IMR-90 (cell line): ENCODE measurements around the gene CABP4.

Experiments
- BHLHE40 ChIP-seq: fragments of 150-350 bp; IDR thresholded peaks from 2 replicates; pipeline ENCODE4 v1.6.1; 2016; ENCODE audit warnings: mild to moderate bottlenecking, low read depth, low read length
- CEBPB ChIP-seq: IDR thresholded peaks from 2 replicates; pipeline ENCODE4 v1.6.1; 2012; ENCODE audit warnings: low read depth, low read length, improper control_type of control experiment
- FOS ChIP-seq: fragments of 150-350 bp; IDR thresholded peaks from 2 replicates; pipeline ENCODE4 v1.6.1; 2016; ENCODE audit warnings: low read depth, low read length
- MAZ ChIP-seq: IDR thresholded peaks from 2 replicates; pipeline ENCODE4 v1.6.1; 2012; ENCODE audit warnings: low read depth, mild to moderate bottlenecking, low read length, improper control_type of control experiment, moderate library complexity, borderline replicate concordance
- NFE2L2 ChIP-seq: fragments of 150-350 bp; IDR thresholded peaks from 2 replicates; pipeline ENCODE4 v1.6.1; 2016; ENCODE audit warnings: low read depth, mild to moderate bottlenecking, low read length
- POLR2A ChIP-seq: IDR thresholded peaks from 2 replicates; pipeline ENCODE4 v1.6.1; 2012; ENCODE audit warnings: mild to moderate bottlenecking, low read depth, low read length
- RAD21 ChIP-seq: IDR thresholded peaks from 2 replicates; pipeline ENCODE4 v1.6.1; 2012; ENCODE audit warnings: low read length, improper control_type of control experiment
- RFX5 ChIP-seq: IDR thresholded peaks from 2 replicates; pipeline ENCODE4 v1.8.0; 2012; ENCODE audit warnings: low read depth, mild to moderate bottlenecking, low read length, moderate library complexity
- SMC3 ChIP-seq: fragments of 150-350 bp; IDR thresholded peaks from 2 replicates; pipeline ENCODE4 v1.6.1; 2016; ENCODE audit warnings: low read depth, mild to moderate bottlenecking, antibody characterized with exemption, low read length, moderate library complexity
- TF ChIP-seq, protein P1 (sequence below): conservative IDR thresholded peaks from 2 replicates; pipeline ENCODE4 v1.5.1; 2012; ENCODE audit warnings: mild to moderate bottlenecking, low read depth, low read length, improper control_type of control experiment
- TF ChIP-seq, protein P2 (sequence below): fragments of 150-350 bp; IDR thresholded peaks from 2 replicates; pipeline ENCODE4 v1.6.1; 2017; ENCODE audit warnings: mild to moderate bottlenecking, antibody characterized with exemption, low read length, low read depth

DNA sequence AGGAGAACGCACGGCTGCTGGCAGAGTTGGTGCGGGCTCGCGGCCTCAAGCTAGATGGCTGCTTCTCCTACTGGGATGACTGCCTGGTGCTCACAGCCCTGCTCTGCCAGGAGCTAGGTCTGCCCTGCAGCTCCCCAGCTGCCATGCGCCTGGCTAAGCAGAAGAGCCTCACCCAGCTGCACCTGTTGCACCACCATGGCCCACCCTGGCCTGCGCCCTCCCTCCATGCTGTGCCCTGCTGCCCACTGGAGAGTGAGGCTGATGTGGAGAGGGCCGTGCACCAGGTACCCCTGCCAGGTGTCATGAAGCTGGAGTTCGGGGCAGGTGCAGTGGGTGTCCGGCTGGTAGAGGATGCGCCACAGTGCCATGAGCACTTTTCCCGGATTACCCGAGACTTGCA lies 31.7 kb upstream of the CABP4 start:
- TF ChIP-seq, protein P1, sequence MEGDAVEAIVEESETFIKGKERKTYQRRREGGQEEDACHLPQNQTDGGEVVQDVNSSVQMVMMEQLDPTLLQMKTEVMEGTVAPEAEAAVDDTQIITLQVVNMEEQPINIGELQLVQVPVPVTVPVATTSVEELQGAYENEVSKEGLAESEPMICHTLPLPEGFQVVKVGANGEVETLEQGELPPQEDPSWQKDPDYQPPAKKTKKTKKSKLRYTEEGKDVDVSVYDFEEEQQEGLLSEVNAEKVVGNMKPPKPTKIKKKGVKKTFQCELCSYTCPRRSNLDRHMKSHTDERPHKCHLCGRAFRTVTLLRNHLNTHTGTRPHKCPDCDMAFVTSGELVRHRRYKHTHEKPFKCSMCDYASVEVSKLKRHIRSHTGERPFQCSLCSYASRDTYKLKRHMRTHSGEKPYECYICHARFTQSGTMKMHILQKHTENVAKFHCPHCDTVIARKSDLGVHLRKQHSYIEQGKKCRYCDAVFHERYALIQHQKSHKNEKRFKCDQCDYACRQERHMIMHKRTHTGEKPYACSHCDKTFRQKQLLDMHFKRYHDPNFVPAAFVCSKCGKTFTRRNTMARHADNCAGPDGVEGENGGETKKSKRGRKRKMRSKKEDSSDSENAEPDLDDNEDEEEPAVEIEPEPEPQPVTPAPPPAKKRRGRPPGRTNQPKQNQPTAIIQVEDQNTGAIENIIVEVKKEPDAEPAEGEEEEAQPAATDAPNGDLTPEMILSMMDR, result no peak
- TF ChIP-seq RAD21 (no peak), POLR2A (no peak), BHLHE40 (no peak), MAZ (no peak), CEBPB (no peak), RFX5 (no peak), NFE2L2 (no peak), FOS (no peak), SMC3 (no peak)
- TF ChIP-seq, protein P2, sequence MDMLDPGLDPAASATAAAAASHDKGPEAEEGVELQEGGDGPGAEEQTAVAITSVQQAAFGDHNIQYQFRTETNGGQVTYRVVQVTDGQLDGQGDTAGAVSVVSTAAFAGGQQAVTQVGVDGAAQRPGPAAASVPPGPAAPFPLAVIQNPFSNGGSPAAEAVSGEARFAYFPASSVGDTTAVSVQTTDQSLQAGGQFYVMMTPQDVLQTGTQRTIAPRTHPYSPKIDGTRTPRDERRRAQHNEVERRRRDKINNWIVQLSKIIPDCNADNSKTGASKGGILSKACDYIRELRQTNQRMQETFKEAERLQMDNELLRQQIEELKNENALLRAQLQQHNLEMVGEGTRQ, result no peak
